ENCODE data around the gene KATNAL1. TPM values are rescaled to one million over a fixed set of nuclear protein-coding genes. Genes with fewer than 3 reads are reported as not detected.

Gene KATNAL1
- total and polyA plus RNA-seq, 10 of the 15 experiments (the other 5 are each of a cell fraction or from before 2014, with no cell fraction given) = 6.5 to 18.7 (median 11.7) TPM

GRCh38 chr13:30314562-30314961 is 7.2 kb upstream of the KATNAL1 start:
- Histone ChIP-seq H3K4me2 (ENCODE audit: control insufficient read depth, insufficient read depth) (no peak overlapping the region), H3K4me1 (ENCODE audit: control insufficient read depth, insufficient read depth, low read length) (peaks cover 8% of the 10 kb centered on the region; the same call in 1 of the 2 replicates), H3K4me3 (no peak overlapping the region), H3K27me3 (replicated peaks in 1 of 2; ENCODE audit: control insufficient read depth in 2 of 2, insufficient read depth in 2 of 2, low read length in 1 of 2) (no peaks in the 10 kb centered on the region), H2AFZ (ENCODE audit: control insufficient read depth, low read depth, low read length) (no peak overlapping the region), H3K9ac (ENCODE audit: control insufficient read depth, insufficient read depth, low read length) (no peak overlapping the region), H3K27ac (ENCODE audit: control insufficient read depth, insufficient read depth) (no peak overlapping the region), H3K79me2 (ENCODE audit: control insufficient read depth, insufficient read depth, low read length) (no peaks in the 10 kb centered on the region), H3K36me3 (ENCODE audit: control insufficient read depth in 2 of 2, insufficient read depth in 2 of 2, low read length in 1 of 2) (no peaks in the 10 kb centered on the region), H3K9me3 (replicated peaks; ENCODE audit: control insufficient read depth, insufficient read depth, low read length) (no peaks in the 10 kb centered on the region), H4K20me1 (ENCODE audit: control insufficient read depth, insufficient read depth) (no peaks in the 10 kb centered on the region)
- BruUV-seq (replicated peaks) = no TSS peak
- ChIA-PET CTCF (no interaction called here), RAD21 (ENCODE audit: unreplicated experiment) (no interaction called here), SMC1A (ENCODE audit: uncharacterized antibody, unreplicated experiment) (no interaction called here), POLR2A (no interaction called here)
- ATAC-seq = no peak
- intact Hi-C loops (cut with micrococcal nuclease; ENCODE audit: unreplicated experiment) (no loop called here), in situ Hi-C loops (cut with MboI) (no loop called here)
- WGBS (ENCODE audit: insufficient coverage, insufficient replicate concordance, low lambda C conversion rate, missing lambda C conversion rate) = 98% methylated on average over 2 of the region's 2 CpGs
- FAIRE-seq = no peak
- TF ChIP-seq SUPT20H (IDR thresholded peaks at IDR 0.05; ENCODE audit: borderline replicate concordance, control insufficient read depth, low read depth, low read length) = no peak
- DNase-seq (ENCODE audit: low read depth, low spot score) = no peak

GRCh38 chr13:30314069-30314468 is 6.7 kb upstream of the KATNAL1 start:
- 96% methylated on average over 2 of the region's 2 CpGs for whole genome bisulfite sequencing (ENCODE audit: insufficient coverage, insufficient replicate concordance, low lambda C conversion rate, missing lambda C conversion rate)
- peaks cover 8% of the 10 kb centered on the region; the same call in 1 of the 2 replicates for H3K4me1 ChIP-seq (ENCODE audit: control insufficient read depth, insufficient read depth, low read length)
- TF ChIP-seq SKIL (IDR thresholded peaks at IDR 0.05; ENCODE audit: low read depth, poor library complexity, severe bottlenecking) (no peak), PML (IDR thresholded peaks at IDR 0.05; ENCODE audit: low read length) (no peak), ZNF207 (IDR thresholded peaks at IDR 0.05; ENCODE audit: borderline replicate concordance) (no peak), MEF2A (IDR thresholded peaks at IDR 0.05; ENCODE audit: insufficient read depth, low read depth, low read length) (peak; percentile 81), E2F8 (IDR thresholded peaks at IDR 0.05; ENCODE audit: low read depth, partially characterized antibody) (no peak), RUNX3 (IDR thresholded peaks at IDR 0.05; ENCODE audit: low read length) (peak; percentile 54; the same call in 1 of the 2 replicates), EZH2 (IDR thresholded peaks at IDR 0.05; ENCODE audit: borderline replicate concordance, control insufficient read depth, low read depth, low read length) (no peak), PKNOX1 (IDR thresholded peaks at IDR 0.05) (no peak), ATF2 (IDR thresholded peaks at IDR 0.05; ENCODE audit: low read length) (0 out of 2 replicates have a peak, but pooled peaks have one; percentile 25)

More at GRCh38 chr13:30314069-30314468, 6.7 kb upstream of the KATNAL1 start:
- Histone ChIP-seq H3K27me3 (replicated peaks in 1 of 2; ENCODE audit: control insufficient read depth in 2 of 2, insufficient read depth in 2 of 2, low read length in 1 of 2) (no peaks in the 10 kb centered on the region), H3K9me3 (replicated peaks; ENCODE audit: control insufficient read depth, insufficient read depth, low read length) (no peaks in the 10 kb centered on the region), H3K9ac (ENCODE audit: control insufficient read depth, insufficient read depth, low read length) (no peak overlapping the region), H4K20me1 (ENCODE audit: control insufficient read depth, insufficient read depth) (no peaks in the 10 kb centered on the region), H3K4me2 (ENCODE audit: control insufficient read depth, insufficient read depth) (0 out of 2 replicates have a peak overlapping the region, but pooled peaks have one; percentile 14), H3K4me3 (no peak overlapping the region), H3K36me3 (ENCODE audit: control insufficient read depth in 2 of 2, insufficient read depth in 2 of 2, low read length in 1 of 2) (no peaks in the 10 kb centered on the region), H3K79me2 (ENCODE audit: control insufficient read depth, insufficient read depth, low read length) (no peaks in the 10 kb centered on the region), H3K27ac (ENCODE audit: control insufficient read depth, insufficient read depth) (no peak overlapping the region), H2AFZ (ENCODE audit: control insufficient read depth, low read depth, low read length) (no peak overlapping the region)
- in situ Hi-C loops (cut with MboI) = no loop called here
- ATAC-seq (no peak), FAIRE-seq (no peak), DNase-seq (ENCODE audit: low read depth, low spot score) (no peak)
- ChIA-PET POLR2A (no interaction called here), CTCF (no interaction called here), RAD21 (ENCODE audit: unreplicated experiment) (no interaction called here), SMC1A (ENCODE audit: uncharacterized antibody, unreplicated experiment) (no interaction called here)
- no TSS peak for BruUV-seq (replicated peaks)
- intact Hi-C loops (cut with micrococcal nuclease; ENCODE audit: unreplicated experiment) = no loop called here
